Measurements from ENCODE around the gene FGFR2.

DNA sequence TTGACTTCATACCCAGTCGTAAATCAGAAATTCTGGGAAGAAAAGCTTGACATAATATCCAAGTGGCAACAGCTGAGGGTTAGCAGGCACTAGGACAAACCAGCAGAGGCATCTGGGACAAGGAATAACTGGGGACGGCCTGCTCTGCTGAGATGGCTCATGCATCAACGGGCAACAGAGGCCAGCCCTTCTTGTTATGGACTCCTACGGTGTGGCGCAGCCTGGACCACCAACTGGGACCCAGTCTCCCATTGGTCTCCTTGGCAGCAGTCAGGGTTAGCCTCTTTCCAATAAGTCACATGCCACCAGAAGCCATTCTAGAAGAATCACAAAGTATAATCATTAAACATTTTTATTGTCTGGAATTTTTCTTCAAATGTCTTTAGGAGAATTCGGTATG, 15.0 kb downstream of the FGFR2 start:
- TF ChIP-seq ARNTL (CRISPR knock-in tag; IDR thresholded peaks at IDR 0.05; ENCODE audit: borderline replicate concordance, low read depth) = no peak
- TF ChIP-seq GLIS3 (CRISPR knock-in tag; IDR thresholded peaks at IDR 0.05) = no peak
- TF ChIP-seq ZFP30 (CRISPR knock-in tag; IDR thresholded peaks at IDR 0.05) = no peak

All from SK-N-SH treated with all-trans-retinoic acid at 6 μM for 48 hours (cell line).